ENCODE results near the gene DOCK1.

DOCK1 gene

DNA sequence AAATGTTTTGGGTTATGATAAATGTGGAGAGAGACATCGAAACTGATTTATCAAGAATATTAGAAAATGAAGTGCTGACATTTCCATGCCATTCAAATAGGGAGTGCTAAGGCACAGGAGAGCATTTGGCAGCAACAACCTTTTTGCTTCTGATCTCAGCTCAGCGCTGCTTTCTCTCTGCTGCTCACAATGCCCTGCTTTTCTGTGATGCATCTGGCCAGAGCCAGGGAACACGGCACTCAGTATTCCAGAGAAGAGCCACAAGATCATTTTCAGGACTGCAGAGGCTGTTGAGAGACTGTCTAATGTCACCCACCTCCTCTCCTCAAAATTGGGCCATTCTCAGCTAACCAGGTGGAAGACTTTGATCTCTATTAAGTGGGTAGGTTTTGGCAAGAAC is 263.0 kb downstream of the DOCK1 start:
- DNase-seq (ENCODE audit: low spot score): no peak
- TF ChIP-seq, protein P1, sequence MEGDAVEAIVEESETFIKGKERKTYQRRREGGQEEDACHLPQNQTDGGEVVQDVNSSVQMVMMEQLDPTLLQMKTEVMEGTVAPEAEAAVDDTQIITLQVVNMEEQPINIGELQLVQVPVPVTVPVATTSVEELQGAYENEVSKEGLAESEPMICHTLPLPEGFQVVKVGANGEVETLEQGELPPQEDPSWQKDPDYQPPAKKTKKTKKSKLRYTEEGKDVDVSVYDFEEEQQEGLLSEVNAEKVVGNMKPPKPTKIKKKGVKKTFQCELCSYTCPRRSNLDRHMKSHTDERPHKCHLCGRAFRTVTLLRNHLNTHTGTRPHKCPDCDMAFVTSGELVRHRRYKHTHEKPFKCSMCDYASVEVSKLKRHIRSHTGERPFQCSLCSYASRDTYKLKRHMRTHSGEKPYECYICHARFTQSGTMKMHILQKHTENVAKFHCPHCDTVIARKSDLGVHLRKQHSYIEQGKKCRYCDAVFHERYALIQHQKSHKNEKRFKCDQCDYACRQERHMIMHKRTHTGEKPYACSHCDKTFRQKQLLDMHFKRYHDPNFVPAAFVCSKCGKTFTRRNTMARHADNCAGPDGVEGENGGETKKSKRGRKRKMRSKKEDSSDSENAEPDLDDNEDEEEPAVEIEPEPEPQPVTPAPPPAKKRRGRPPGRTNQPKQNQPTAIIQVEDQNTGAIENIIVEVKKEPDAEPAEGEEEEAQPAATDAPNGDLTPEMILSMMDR (IDR thresholded peaks at IDR 0.05; ENCODE audit: extremely low read depth, missing control alignments): no peak

DNA sequence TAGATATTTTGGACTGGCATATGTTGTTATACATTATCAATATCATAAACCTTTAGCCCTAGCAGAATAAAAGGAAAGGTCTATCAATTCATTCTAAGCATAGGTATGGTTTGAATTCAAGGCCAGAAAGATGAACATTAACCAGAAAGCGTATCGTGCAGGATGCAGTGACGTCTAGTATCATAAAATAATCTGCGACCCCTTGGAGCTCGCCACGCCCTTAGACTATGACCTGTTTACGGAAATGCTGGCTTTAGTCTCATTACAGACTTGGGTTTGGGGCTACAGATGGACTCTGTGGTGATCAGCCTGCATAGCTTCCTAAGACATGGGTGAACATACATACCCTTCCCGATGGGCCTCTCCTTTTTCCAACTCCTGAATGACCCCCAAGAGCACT is 269.6 kb downstream of the DOCK1 start:
- DNase-seq (ENCODE audit: low spot score): no peak
- TF ChIP-seq, protein P1 (IDR thresholded peaks at IDR 0.05; ENCODE audit: extremely low read depth, missing control alignments): no peak

DNA sequence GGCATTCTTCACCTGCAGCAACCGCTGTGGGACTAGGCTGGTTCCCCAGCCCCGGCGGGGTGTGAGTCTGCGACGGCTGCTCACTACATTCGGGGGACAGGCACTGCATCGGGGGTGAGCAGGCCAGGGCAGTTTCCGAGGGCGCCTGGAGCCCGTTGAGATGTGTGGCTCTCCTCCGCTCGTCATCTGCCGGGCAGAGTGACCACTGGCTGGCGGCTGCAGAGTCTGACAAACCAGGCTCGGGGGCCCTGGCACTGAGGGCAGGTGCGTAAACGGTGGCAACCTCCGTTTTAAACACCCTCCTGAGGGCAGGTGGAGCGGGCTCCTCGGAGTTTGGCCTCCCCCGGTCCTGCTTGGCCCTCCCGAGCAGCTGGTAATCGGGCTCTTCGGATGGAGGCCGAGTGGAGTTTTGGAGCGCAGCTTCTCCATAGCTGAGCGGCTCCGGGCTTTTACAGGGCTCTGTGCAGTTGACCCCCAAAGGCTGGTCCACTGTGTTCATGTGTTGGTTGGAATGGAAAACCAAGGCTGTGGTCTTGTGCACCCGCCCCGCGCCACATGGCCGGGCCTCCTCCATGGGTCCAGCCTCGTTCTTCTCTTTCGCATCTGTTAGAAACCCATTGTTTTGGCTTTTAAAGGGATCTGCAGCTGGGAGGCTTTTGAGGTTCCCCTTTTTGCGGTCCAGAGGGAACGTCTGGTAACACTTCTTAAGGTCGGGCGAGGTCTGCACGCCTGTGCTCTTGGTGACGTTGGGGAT is 270.3 kb downstream of the DOCK1 start:
- TF ChIP-seq, protein P1 (IDR thresholded peaks at IDR 0.05; ENCODE audit: extremely low read depth, missing control alignments): no peak
- no peak for DNase-seq (ENCODE audit: low spot score)

DNA sequence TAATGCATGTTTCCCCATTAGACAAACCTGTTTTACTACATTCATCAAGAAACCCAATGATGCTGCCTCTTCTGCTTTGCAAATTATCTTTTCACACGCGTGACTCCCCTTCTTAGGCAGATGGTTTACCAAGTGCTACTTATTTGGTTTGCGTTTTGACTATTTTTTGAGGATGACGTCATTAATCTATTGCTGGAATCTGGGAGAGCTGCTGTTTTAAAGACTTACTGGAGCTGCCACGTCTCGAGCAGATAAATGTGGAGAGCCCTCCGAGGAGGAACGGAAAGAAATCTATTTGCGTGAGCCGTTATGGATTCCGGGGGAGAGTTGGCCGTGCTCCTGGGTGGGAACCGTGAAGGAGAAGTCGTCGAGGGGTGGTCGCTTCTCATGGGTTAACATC is 271.4 kb downstream of the DOCK1 start:
- DNase-seq (ENCODE audit: low spot score): no peak
- TF ChIP-seq, protein P1 (IDR thresholded peaks at IDR 0.05; ENCODE audit: extremely low read depth, missing control alignments): no peak

DNA sequence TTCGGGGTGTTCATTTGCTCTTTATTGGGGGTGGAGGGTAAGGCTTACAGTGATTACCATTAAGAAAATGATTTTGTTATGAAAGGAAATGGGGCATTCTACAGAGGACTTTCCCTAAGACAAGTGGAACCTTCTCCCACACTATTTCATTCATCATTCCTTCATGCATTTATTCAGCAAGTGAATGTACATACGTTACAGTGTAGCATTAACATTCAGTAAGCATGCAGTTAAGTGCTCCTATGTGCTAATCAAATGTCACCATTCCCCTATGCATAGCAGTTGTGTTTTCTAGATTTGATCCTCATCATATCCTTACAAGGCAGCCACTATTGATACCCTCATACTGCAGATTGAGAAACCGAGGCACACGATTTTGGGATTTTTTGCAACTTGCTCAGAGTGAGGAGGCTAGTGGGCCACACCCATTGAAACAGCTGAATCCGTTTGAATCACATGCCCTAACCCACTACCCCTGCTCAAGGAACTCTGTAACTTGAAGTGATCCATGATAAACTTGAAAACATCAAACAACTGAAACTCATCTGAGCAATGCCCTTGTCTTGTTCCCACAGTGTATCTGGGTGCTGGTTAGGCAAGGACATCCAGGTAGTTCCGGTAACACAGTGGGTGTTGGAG is 274.5 kb downstream of the DOCK1 start:
- TF ChIP-seq, protein P1 (IDR thresholded peaks at IDR 0.05; ENCODE audit: extremely low read depth, missing control alignments): no peak

DNA sequence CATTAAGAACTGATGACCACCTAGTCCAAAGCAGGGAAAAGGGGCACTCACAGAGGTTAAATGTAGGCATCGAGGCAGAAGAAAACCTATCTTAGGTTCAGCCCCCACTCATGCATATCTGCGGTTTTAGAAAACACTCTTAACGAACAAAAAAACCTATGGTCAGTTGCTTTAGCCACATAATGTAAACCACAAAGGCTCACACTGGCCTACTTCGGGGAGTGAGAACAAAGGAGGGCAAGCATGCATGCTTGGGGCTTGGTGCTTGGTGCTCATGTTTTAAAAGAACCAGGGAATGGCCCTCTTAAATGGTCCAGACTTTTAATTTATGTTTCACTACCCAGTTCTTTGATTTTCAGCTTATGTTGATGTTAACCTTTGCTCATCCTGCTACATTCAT is 276.9 kb downstream of the DOCK1 start:
- no peak for DNase-seq (ENCODE audit: low spot score)
- TF ChIP-seq, protein P1 (IDR thresholded peaks at IDR 0.05; ENCODE audit: extremely low read depth, missing control alignments): no peak

More for the DNA sequence above, 274.5 kb downstream of the DOCK1 start:
- DNase-seq (ENCODE audit: low spot score): no peak

DNA sequence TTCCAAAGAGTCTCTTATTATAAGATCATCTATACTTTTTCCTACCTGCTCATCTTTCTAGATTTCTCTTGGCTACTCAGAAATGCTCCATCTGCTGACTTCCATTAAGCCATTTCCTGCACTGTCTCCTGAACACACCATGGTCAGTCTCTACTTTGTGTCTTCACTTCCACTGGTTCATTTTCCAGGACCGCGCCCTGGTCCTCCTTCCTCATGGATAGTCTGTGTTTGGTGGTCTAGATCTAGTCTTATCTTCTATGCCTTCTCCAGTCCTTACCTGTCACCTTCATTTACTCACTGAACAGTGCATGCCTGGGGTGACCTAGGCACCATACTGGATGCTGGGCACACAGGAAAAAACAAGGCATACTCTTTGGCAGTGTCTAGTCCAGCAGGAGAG is 279.4 kb downstream of the DOCK1 start:
- DNase-seq (ENCODE audit: low spot score): no peak
- TF ChIP-seq, protein P1 (IDR thresholded peaks at IDR 0.05; ENCODE audit: extremely low read depth, missing control alignments): no peak
